ENCODE data around the gene RAB11FIP4.
A peak's percentile ranks its signal among the peaks of the same experiment; 100 is the strongest.
"Not testable (repeated sequence)": the region's sequence is repeated elsewhere in the genome, so short reads cannot be mapped to it uniquely, and the experiment has no call there.

RAB11FIP4 gene

GRCh38 chr17:31431852-31432658 lies 40.6 kb downstream of the RAB11FIP4 start:
- DNase-seq (ENCODE audit: low spot score), result no peak

- peak; percentile 60 for DNase-seq (ENCODE audit: low spot score)
Observed at GRCh38 chr17:31433091-31433790, 41.8 kb downstream of the RAB11FIP4 start.

DNA sequence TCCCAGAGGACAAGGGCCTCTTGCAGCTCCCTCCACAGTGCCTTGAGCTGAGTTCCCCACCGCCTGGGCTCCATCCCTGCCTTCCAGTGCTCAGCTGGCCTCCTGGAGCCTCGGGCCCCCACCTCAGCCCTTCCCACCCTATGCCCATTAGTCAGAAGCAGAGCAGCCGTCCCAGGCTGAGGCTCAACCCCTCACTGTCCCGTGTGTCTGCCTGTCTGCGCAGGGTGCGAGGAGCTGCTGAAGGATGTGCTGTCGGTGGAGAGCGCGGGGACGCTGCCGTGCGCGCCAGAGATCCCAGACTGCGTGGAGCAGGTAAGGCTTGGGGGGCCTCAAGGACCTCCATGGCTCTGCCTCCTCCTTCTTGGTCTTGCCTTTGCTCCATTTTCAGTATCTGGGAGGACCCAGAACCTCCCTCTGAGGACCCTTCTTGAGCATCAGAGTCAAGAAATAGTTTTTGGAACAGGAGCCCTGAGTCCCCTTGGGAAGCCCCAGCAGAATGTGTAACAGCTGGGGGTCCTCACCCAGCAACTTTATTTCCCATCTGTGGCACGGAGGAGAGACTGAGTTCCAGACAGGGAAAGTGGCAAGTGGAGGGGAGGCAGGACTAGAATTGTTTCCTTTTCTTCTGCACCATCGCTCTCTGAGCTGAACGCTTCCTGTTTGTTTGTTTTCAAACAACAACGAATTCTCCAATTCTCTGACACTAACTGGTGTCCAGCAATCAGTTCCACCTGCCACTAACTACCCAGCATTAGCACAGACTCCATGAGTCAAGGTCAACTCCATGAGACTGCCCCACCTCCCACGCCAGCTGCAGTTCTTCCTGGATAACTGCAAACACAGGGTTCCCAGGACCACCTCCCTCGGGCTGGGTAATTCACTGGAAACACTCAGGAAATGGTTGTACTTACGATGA lies 42.6 kb downstream of the RAB11FIP4 start:
- no peak for DNase-seq (ENCODE audit: low spot score)

DNA sequence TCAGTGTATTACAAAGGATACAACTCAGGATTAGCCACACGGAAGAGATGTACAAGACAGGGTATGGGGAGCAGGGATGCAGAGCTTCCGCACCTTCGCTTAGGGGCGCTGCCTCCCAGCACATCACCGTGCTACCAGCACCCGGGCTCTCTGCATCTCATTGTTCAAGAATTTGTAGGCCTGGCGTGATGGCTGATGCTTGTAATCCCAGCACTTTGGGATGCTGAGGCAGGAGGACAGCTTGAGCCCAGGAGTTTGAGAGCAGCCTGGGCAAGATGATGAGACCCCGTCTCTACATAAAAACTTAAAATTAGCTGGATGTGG lies 43.2 kb downstream of the RAB11FIP4 start:
- DNase-seq (ENCODE audit: low spot score), result no peak

GRCh38 chr17:31435581-31435980 lies 44.1 kb downstream of the RAB11FIP4 start:
- DNase-seq (ENCODE audit: low spot score), result no peak

GRCh38 chr17:31437720-31438400 lies 46.4 kb downstream of the RAB11FIP4 start:
- no peak for DNase-seq (ENCODE audit: low spot score)

- DNase-seq (ENCODE audit: low spot score), result no peak
Observed at GRCh38 chr17:31439716-31440115, 48.2 kb downstream of the RAB11FIP4 start.

GRCh38 chr17:31442276-31442675 lies 50.8 kb downstream of the RAB11FIP4 start:
- no peak for DNase-seq (ENCODE audit: low spot score)

DNA sequence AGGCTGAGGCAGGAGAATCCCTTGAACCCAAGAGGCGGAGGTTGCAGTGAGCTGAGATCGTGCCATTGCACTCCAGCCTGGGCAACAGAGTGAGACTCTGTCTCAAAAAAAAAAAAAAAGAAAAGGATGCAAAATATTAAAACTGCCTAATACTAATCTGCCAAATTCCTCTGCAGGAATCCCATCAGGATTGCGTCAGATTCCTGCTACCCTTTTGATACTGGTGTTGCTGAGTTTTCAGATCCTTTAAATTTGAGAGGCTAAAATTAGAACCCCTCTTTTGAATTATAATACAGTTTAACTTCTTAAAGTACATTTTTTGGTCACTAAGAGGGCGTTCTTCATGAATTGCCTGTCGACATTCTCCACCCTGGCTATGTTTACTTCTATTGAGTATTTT lies 51.4 kb downstream of the RAB11FIP4 start:
- not testable (repeated sequence) for DNase-seq (ENCODE audit: low spot score)

- DNase-seq (ENCODE audit: low spot score), result no peak
Observed at GRCh38 chr17:31443386-31443785, 51.9 kb downstream of the RAB11FIP4 start.

GRCh38 chr17:31444026-31444425 lies 52.6 kb downstream of the RAB11FIP4 start:
- DNase-seq (ENCODE audit: low spot score), result no peak

- DNase-seq (ENCODE audit: low spot score), result no peak
Observed at GRCh38 chr17:31446195-31446967, 54.9 kb downstream of the RAB11FIP4 start.

GRCh38 chr17:31448467-31449077 lies 57.1 kb downstream of the RAB11FIP4 start:
- DNase-seq (ENCODE audit: low spot score), result no peak

GRCh38 chr17:31449111-31449510 lies 57.6 kb downstream of the RAB11FIP4 start:
- DNase-seq (ENCODE audit: low spot score), result no peak

GRCh38 chr17:31449746-31450145 lies 58.3 kb downstream of the RAB11FIP4 start:
- no peak for DNase-seq (ENCODE audit: low spot score)

DNA sequence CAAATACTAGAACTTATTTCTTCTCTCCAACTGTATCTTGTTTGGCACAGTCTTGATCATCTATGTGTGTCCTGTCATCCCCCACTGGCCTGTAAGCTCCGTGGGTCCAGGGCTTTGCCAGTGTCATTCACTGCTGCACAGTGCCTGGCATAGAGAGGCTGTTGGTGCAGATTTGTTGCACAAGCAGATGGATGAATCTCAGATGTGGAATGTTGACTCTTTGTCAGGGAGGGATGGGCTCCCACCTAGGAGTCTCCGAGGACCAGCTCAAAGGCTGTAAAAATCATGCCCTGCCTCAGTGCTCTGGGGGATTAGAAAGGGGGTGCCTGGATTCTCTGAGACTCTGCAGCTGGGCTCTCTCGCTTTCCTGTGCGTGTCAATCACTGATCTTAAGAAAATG lies 60.6 kb downstream of the RAB11FIP4 start:
- no peak for DNase-seq (ENCODE audit: low spot score)

GRCh38 chr17:31452561-31453110 lies 61.2 kb downstream of the RAB11FIP4 start:
- DNase-seq (ENCODE audit: low spot score), result no peak

- DNase-seq (ENCODE audit: low spot score), result no peak
Observed at GRCh38 chr17:31453896-31454295, 62.4 kb downstream of the RAB11FIP4 start.

DNA sequence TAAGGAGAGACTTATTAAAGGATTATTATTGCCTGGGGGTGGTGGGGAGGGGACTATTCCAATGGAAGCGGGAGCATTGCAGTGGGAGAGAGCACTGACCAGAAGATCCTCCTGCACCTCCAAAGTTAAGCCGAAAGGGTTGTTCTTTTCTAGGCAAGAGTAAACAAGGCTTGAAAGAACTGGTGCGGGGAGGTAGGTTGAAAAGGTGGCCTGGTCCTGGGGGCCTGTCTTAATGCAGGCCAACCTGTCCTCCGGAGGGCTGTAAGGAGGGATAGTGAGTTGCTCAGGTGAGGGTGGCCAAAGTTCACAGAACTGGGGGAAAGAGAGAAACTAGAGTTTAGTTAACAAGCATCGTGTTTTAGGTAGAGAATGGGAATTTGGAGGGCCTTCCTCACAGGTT lies 65.3 kb downstream of the RAB11FIP4 start:
- DNase-seq (ENCODE audit: low spot score), result no peak
